Erythroblast (primary cell): ENCODE results near the gene CERT1.

ENCODE experiments used
- GATA1 ChIP-seq: IDR thresholded peaks from 2 replicates; pipeline ENCODE4 v1.6.1; 2011; ENCODE audit warnings: low read depth, mild to moderate bottlenecking, control low read depth, low read length, moderate library complexity
- POLR2A ChIP-seq: IDR thresholded peaks from 2 replicates; pipeline ENCODE4 v1.6.1; 2011; ENCODE audit warnings: mild to moderate bottlenecking, low read length

DNA sequence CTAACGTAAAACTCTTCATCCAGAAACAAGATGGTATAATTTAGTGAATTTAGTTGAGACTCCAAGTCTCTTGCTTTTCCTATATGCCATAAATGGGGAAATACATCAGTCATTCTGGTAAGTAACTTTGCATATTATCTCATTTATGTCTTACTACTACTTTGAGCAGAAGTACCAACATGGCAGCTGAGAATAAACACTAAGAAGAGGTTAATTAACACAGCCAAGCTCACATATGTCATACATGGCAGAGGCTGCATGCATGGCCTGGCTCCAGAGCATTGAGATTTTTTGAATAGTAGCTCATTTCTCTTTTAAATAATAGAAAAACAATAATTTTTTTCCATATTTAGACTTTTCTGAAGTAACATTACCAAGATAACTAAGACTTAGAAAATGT is 54.3 kb downstream of the CERT1 start:
- TF ChIP-seq POLR2A = no peak
- TF ChIP-seq GATA1 = no peak
